ENCODE results near the gene SH3TC1.

- TF ChIP-seq GABPA (IDR thresholded peaks at IDR 0.05 in 1 of 2, conservative IDR thresholded peaks at IDR 0.05 in 1 of 2) (no peak), YY1 (IDR thresholded peaks at IDR 0.05) (no peak), TAF1 (conservative IDR thresholded peaks at IDR 0.05) (no peak), SP1 (IDR thresholded peaks at IDR 0.05) (no peak), RAD21 (IDR thresholded peaks at IDR 0.05) (no peak), MAX (IDR thresholded peaks at IDR 0.05) (no peak), EGR1 (IDR thresholded peaks at IDR 0.05; ENCODE audit: low read depth in 2 of 2) (no peak), NR2F2 (IDR thresholded peaks at IDR 0.05) (no peak), RXRA (IDR thresholded peaks at IDR 0.05) (no peak)
- TF ChIP-seq, protein P1, sequence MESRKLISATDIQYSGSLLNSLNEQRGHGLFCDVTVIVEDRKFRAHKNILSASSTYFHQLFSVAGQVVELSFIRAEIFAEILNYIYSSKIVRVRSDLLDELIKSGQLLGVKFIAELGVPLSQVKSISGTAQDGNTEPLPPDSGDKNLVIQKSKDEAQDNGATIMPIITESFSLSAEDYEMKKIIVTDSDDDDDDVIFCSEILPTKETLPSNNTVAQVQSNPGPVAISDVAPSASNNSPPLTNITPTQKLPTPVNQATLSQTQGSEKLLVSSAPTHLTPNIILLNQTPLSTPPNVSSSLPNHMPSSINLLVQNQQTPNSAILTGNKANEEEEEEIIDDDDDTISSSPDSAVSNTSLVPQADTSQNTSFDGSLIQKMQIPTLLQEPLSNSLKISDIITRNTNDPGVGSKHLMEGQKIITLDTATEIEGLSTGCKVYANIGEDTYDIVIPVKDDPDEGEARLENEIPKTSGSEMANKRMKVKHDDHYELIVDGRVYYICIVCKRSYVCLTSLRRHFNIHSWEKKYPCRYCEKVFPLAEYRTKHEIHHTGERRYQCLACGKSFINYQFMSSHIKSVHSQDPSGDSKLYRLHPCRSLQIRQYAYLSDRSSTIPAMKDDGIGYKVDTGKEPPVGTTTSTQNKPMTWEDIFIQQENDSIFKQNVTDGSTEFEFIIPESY (IDR thresholded peaks at IDR 0.05), result no peak
- TF ChIP-seq, protein P2, sequence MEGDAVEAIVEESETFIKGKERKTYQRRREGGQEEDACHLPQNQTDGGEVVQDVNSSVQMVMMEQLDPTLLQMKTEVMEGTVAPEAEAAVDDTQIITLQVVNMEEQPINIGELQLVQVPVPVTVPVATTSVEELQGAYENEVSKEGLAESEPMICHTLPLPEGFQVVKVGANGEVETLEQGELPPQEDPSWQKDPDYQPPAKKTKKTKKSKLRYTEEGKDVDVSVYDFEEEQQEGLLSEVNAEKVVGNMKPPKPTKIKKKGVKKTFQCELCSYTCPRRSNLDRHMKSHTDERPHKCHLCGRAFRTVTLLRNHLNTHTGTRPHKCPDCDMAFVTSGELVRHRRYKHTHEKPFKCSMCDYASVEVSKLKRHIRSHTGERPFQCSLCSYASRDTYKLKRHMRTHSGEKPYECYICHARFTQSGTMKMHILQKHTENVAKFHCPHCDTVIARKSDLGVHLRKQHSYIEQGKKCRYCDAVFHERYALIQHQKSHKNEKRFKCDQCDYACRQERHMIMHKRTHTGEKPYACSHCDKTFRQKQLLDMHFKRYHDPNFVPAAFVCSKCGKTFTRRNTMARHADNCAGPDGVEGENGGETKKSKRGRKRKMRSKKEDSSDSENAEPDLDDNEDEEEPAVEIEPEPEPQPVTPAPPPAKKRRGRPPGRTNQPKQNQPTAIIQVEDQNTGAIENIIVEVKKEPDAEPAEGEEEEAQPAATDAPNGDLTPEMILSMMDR (IDR thresholded peaks at IDR 0.05; ENCODE audit: low read depth, low read length, missing input control), result no peak
- TF ChIP-seq, protein P3, sequence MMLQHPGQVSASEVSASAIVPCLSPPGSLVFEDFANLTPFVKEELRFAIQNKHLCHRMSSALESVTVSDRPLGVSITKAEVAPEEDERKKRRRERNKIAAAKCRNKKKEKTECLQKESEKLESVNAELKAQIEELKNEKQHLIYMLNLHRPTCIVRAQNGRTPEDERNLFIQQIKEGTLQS (IDR thresholded peaks at IDR 0.05), result no peak
- TF ChIP-seq, protein P4, sequence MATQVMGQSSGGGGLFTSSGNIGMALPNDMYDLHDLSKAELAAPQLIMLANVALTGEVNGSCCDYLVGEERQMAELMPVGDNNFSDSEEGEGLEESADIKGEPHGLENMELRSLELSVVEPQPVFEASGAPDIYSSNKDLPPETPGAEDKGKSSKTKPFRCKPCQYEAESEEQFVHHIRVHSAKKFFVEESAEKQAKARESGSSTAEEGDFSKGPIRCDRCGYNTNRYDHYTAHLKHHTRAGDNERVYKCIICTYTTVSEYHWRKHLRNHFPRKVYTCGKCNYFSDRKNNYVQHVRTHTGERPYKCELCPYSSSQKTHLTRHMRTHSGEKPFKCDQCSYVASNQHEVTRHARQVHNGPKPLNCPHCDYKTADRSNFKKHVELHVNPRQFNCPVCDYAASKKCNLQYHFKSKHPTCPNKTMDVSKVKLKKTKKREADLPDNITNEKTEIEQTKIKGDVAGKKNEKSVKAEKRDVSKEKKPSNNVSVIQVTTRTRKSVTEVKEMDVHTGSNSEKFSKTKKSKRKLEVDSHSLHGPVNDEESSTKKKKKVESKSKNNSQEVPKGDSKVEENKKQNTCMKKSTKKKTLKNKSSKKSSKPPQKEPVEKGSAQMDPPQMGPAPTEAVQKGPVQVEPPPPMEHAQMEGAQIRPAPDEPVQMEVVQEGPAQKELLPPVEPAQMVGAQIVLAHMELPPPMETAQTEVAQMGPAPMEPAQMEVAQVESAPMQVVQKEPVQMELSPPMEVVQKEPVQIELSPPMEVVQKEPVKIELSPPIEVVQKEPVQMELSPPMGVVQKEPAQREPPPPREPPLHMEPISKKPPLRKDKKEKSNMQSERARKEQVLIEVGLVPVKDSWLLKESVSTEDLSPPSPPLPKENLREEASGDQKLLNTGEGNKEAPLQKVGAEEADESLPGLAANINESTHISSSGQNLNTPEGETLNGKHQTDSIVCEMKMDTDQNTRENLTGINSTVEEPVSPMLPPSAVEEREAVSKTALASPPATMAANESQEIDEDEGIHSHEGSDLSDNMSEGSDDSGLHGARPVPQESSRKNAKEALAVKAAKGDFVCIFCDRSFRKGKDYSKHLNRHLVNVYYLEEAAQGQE (IDR thresholded peaks at IDR 0.05), result no peak
Observed at GRCh38 chr4:8236106-8236919, 37.2 kb downstream of the SH3TC1 start.
